K562 (cell line): ENCODE data around the gene DYNC1H1. TPM values are rescaled to one million over a fixed set of nuclear protein-coding genes. Genes with fewer than 3 reads are reported as not detected.

Source experiments
- CLOCK ChIP-seq: fragments of 250-450 bp; sonication (Bioruptor Pico); IDR thresholded peaks from 2 replicates; pipeline ENCODE4 v1.4.0; 2020; ENCODE audit warnings: mild to moderate bottlenecking, moderate library complexity, borderline replicate concordance
- CTCFL ChIP-seq: IDR thresholded peaks from 2 replicates; pipeline ENCODE4 v1.6.1; 2011; ENCODE audit warnings: borderline replicate concordance, low read depth, mild to moderate bottlenecking, moderate library complexity, low read length; ENCODE audit not compliant: insufficient read depth, poor library complexity, severe bottlenecking
- HMG20B ChIP-seq: fragments of 250-450 bp; sonication (Bioruptor Pico); IDR thresholded peaks from 2 replicates; pipeline ENCODE4 v1.5.0; 2021; ENCODE audit warnings: mild to moderate bottlenecking
- MEF2D ChIP-seq: conservative IDR thresholded peaks from 2 replicates; pipeline ENCODE4 v1.6.1; 2016; ENCODE audit warnings: low read depth, missing genetic modification characterization, missing compliant biosample characterization
- SUPT5H ChIP-seq: fragments of 450-650 bp; IDR thresholded peaks from 2 replicates; pipeline ENCODE4 v1.6.1; 2016
- TCF7L2 ChIP-seq: fragments of 150-350 bp; IDR thresholded peaks from 2 replicates; pipeline ENCODE4 v1.6.1; 2016; ENCODE audit warnings: low read depth, mild to moderate bottlenecking, low read length, moderate library complexity
- ZBTB1 ChIP-seq: sonication (generic); formaldehyde crosslinking; IDR thresholded peaks from 2 replicates; pipeline ENCODE4 v1.8.1; 2023; ENCODE audit warnings: missing genetic modification reagents, low read depth, mild to moderate bottlenecking, borderline replicate concordance
- ZBTB40 ChIP-seq, 2 experiments: fragments of 450-650 bp in 1 of 2; sonication (generic) in 1 of 2; formaldehyde crosslinking in 1 of 2; IDR thresholded peaks; 2 replicates each; pipeline versions ENCODE4 v1.7.1 to v1.9.0; 2016 to 2022; ENCODE audit warnings: inconsistent platforms in 1 of 2, mild to moderate bottlenecking in 1 of 2, missing genetic modification reagents in 1 of 2
- ZBTB43 ChIP-seq: sonication (generic); formaldehyde crosslinking; IDR thresholded peaks from 2 replicates; pipeline ENCODE4 v1.8.0; 2023; ENCODE audit warnings: mild to moderate bottlenecking, missing genetic modification reagents
- ZNF431 ChIP-seq: sonication (generic); formaldehyde crosslinking; IDR thresholded peaks from 2 replicates; pipeline ENCODE4 v1.8.0; 2022; ENCODE audit warnings: mild to moderate bottlenecking, missing genetic modification reagents
- polyA plus RNA-seq, 8 experiments: library from polyadenylated mRNA; depleted of rRNA in 4 of 8; stranded (reverse) in 5 of 8; unstranded in 3 of 8; fragments of >200 nt; fragmentation: Nextera tagmentation in 2 of 8; fragmentation: Illumina TruSeq in 1 of 8; extraction: Ambion mirVana in 2 of 8; extraction: Trizol in 1 of 8; gene quantifications; 2 replicates each; pipeline versions ENCODE4 v1.2.1 to v1.2.3, GENCODE V29; 2011 to 2014; ENCODE audit warnings: inconsistent platforms in 1 of 8, missing spikeins in 1 of 8
- total RNA-seq, 7 experiments: library from RNA; depleted of rRNA in 6 of 7; stranded (reverse); fragments of >200 nt in 6 of 7; fragmentation: Illumina TruSeq in 2 of 7; extraction: Trizol in 2 of 7; gene quantifications; 2 replicates each; pipeline versions ENCODE4 v1.2.1 to v1.2.3, GENCODE V29; 2011 to 2021; ENCODE audit warnings: low replicate concordance in 1 of 7

The DYNC1H1 gene
- total and polyA plus RNA-seq, 9 of the 15 experiments (the other 6 are each of a cell fraction or from before 2014, with no cell fraction given), result 31.9 to 335 (median 115) TPM

- TF ChIP-seq CTCFL (peak; percentile 90), SUPT5H (peak; percentile 98), CLOCK (CRISPR knock-in tag) (no peak), HMG20B (no peak), ZBTB40 (IDR thresholded peaks at IDR 0.05) (0 out of 2 replicates have a peak, but pooled peaks have one; percentile 46), ZBTB40 (CRISPR knock-in tag; IDR thresholded peaks at IDR 0.05) (no peak), ZBTB1 (CRISPR knock-in tag) (no peak), TCF7L2 (no peak), ZNF431 (0 out of 2 replicates have a peak, but pooled peaks have one; percentile 4), ZBTB43 (no peak), MEF2D (no peak)
These were observed 122.8 kb downstream of the DYNC1H1 start, which contains the start of gene HSP90AA1 (continued) for GRCh38 chr14:102086972-102087761.
